GM15510 (cell line): Measurements from ENCODE around the gene TRIM13.

Experiments
- POLR2A ChIP-seq: IDR thresholded peaks from 3 replicates; pipeline ENCODE4 v1.6.1; 2011; ENCODE audit warnings: borderline replicate concordance; ENCODE audit not compliant: insufficient read length; ENCODE audit errors: extremely low read depth

Gene TRIM13

GRCh38 chr13:50016444-50016843 lies 19.6 kb downstream of the TRIM13 start:
- no peak for TF ChIP-seq POLR2A

- TF ChIP-seq POLR2A: no peak
Measured at GRCh38 chr13:50017819-50018218, 21.0 kb downstream of the TRIM13 start.

GRCh38 chr13:50025436-50025835 lies 28.6 kb downstream of the TRIM13 start:
- no peak for TF ChIP-seq POLR2A

- TF ChIP-seq POLR2A: no peak
Measured at GRCh38 chr13:50026788-50027473, 30.1 kb downstream of the TRIM13 start.

- no peak for TF ChIP-seq POLR2A
Measured at GRCh38 chr13:50030315-50030714, 33.5 kb downstream of the TRIM13 start.

- TF ChIP-seq POLR2A: no peak
Measured at GRCh38 chr13:50033725-50034124, 36.9 kb downstream of the TRIM13 start.

GRCh38 chr13:50037788-50038187 lies 40.9 kb downstream of the TRIM13 start:
- TF ChIP-seq POLR2A: no peak

GRCh38 chr13:50038266-50038665 lies 41.4 kb downstream of the TRIM13 start:
- no peak for TF ChIP-seq POLR2A

- no peak for TF ChIP-seq POLR2A
Measured at GRCh38 chr13:50052478-50052877, 55.6 kb downstream of the TRIM13 start.

- no peak for TF ChIP-seq POLR2A
Measured at GRCh38 chr13:50053844-50054243, 57.0 kb downstream of the TRIM13 start.

- no peak for TF ChIP-seq POLR2A
Measured at GRCh38 chr13:50055454-50055853, 58.6 kb downstream of the TRIM13 start.

- no peak for TF ChIP-seq POLR2A
Measured at GRCh38 chr13:50060718-50061117, 63.9 kb downstream of the TRIM13 start.

GRCh38 chr13:50065712-50066111 lies 68.9 kb downstream of the TRIM13 start:
- no peak for TF ChIP-seq POLR2A
